Right lobe of liver (tissue), 6 donors: Measurements from ENCODE around the gene INSYN2B. TPM values are rescaled to one million over a fixed set of nuclear protein-coding genes. Genes with fewer than 3 reads are reported as not detected.

ENCODE experiments used
- ATAC-seq, 4 donors: fragments of 200-7000 bp; cut with Tn5 transposase; one replicate each; pipeline ENCODE4 v1.9.1; 2020; ENCODE audit warnings: mild to moderate bottlenecking in 4 of 4, moderate library complexity in 4 of 4
- DNase-seq, 3 donors: peaks; one replicate each; pipeline ENCODE4 v3.0.0-alpha.2; 2020
- H3K27ac ChIP-seq, 3 donors: fragments of 200-600 bp; one replicate each; pipeline ENCODE4 v1.8.0; 2022
- H3K27me3 ChIP-seq, 2 donors: fragments of 200-600 bp; one replicate each; pipeline ENCODE4 v1.8.0; 2022
- H3K36me3 ChIP-seq, 4 donors: fragments of 200-600 bp; sonication (generic) in 1 of 4; one replicate each; pipeline versions ENCODE4 v1.5.1 to v1.8.0; 2017 to 2022; ENCODE audit warnings: control low read depth in 1 of 4
- H3K4me1 ChIP-seq, 4 donors: fragments of 200-600 bp; sonication (generic) in 1 of 4; one replicate each; pipeline versions ENCODE4 v1.5.1 to v1.8.0; 2017 to 2022; ENCODE audit warnings: control low read depth in 1 of 4
- H3K4me3 ChIP-seq, 3 donors: fragments of 200-600 bp; one replicate each; pipeline ENCODE4 v1.8.0; 2022
- H3K9me3 ChIP-seq, 4 donors: fragments of 200-600 bp; sonication (generic) in 1 of 4; one replicate each; pipeline versions ENCODE4 v1.5.1 to v1.8.0; 2017 to 2022; ENCODE audit warnings: control low read depth in 1 of 4
- CTCF ChIP-seq, 4 donors: fragments of 200-600 bp in 3 of 4; fragments of 450-650 bp in 1 of 4; IDR thresholded peaks; one replicate each; pipeline versions ENCODE4 v1.5.1 to v1.8.0; 2016 to 2022; ENCODE audit warnings: antibody characterized with exemption in 4 of 4, mild to moderate bottlenecking in 2 of 4
- POLR2A ChIP-seq: fragments of 450-650 bp; IDR thresholded peaks from one replicate; pipeline ENCODE4 v1.6.1; 2017; ENCODE audit warnings: antibody characterized with exemption, mild to moderate bottlenecking
- WGBS: methylation state at CpG from one replicate; pipeline ENCODE4 v1.1.6; 2018; ENCODE audit warnings: low coverage, low lambda C conversion rate; ENCODE audit not compliant: insufficient coverage; ENCODE audit errors: missing lambda C conversion rate; 5-methylcytosine and 5-hydroxymethylcytosine counted together
- intact Hi-C, 2 donors: fragments of 100-400 bp; cut with DNase I; formaldehyde crosslinking; loops; one replicate each; pipeline versions ENCODE4 v1.11.2 to v1.14.1; 2022
- long read RNA-seq: library from polyadenylated mRNA; unstranded; transcript quantifications from one replicate; pipeline ENCODE4 v2.0.0, GENCODE V29; 2019
- total RNA-seq, 6 experiments: library from RNA; depleted of rRNA in 2 of 6; stranded (reverse); fragments of >200 nt in 2 of 6; fragmentation: NEBNext Ultra II Directional in 3 of 6; extraction: Animal tissue kit (Norgen Biotek cat#: 25700) in 3 of 6; gene quantifications; one replicate each; pipeline versions ENCODE4 v1.1.0 to v1.2.4, GENCODE V29; 2016 to 2023
- donor health status: DM: no; HTN: yes; CAD: no.
- donor health status: DM: no; HTN: no; CAD: no.
- donor health status: DM: no; HTN: no; CAD: no.
- donor health status: DM: no; HTN: yes; CAD: no.
- donor health status: DM: no; HTN: yes; CAD: no.

Gene INSYN2B
- under 1 TPM in 2 of 6 experiments, not detected in 4; 0.09 to 0.13 TPM for total RNA-seq
- long read RNA-seq, result 0 reads

DNA sequence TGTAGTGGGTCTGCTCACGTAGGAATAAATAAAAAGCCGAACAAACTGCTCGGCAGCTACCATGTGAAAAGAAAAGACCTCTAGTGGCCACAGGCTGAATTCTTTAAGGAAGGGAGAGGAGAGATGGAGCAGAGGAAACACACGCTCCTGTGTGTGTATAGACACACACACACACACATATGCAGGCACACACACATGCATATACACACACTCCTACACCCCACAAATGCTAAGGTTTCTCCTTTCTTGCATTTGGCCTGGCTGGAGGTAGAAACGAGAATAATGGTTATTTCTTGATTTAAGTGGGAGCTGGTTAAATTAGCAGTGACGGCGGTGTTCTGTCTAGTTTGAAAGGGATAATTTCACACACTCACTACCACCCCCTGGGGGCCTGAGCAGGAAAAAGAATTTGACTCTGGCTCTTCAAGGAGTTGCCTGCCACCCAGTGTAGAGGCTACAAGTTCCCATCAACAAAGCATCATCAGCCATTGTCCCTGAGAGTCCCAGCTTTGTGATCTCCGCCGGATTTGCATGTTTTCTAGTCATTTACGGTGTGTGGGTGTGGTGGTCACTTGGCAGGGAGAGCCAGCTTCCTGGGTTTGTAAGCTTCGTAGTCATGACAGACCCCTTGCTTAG, at the start of gene INSYN2B:
INSYN2B (minus strand) TSS at position 78 of the 636 bp plus-strand sequence. CDS start 96,597 bp downstream, outside the sequence.
- peak in 2 of 3 donors; percentile 41 to 49 for DNase-seq
- Histone ChIP-seq H3K36me3 (no peaks in the 10 kb centered on the region), H3K4me3 (no peak within 1 kb of the TSS), H3K27ac (no peak within 1 kb of the TSS), H3K27me3 (peaks cover 0 to 3% of the 10 kb centered on the region in 2 donors), H3K9me3 (no peaks in the 10 kb centered on the region), H3K4me1 (no peaks in the 10 kb centered on the region)
- whole genome bisulfite sequencing, result 8% methylated on average over 10 of the region's 11 CpGs
- intact Hi-C loops, result no loop called here
- TF ChIP-seq POLR2A, result no peak
- peak; percentile 37 to 52 (median 52) for TF ChIP-seq CTCF (IDR thresholded peaks at IDR 0.05)
- ATAC-seq, result peak; percentile 81 to 94 (median 86)

- ATAC-seq, result no peak
- H3K4me1 ChIP-seq, result no peaks in the 10 kb centered on the region
- H3K36me3 ChIP-seq, result no peaks in the 10 kb centered on the region
- intact Hi-C loops, result no loop called here
- 30% methylated on average over 2 of the region's 2 CpGs for WGBS
- H3K4me3 ChIP-seq, result no peak overlapping the region
- TF ChIP-seq CTCF (IDR thresholded peaks at IDR 0.05) (no peak), POLR2A (no peak)
- no peaks in the 10 kb centered on the region for H3K27me3 ChIP-seq
- DNase-seq, result no peak
- no peaks in the 10 kb centered on the region for H3K9me3 ChIP-seq
- H3K27ac ChIP-seq, result no peak overlapping the region
Measured at GRCh38 chr5:170028124-170028523, 47.8 kb upstream of the INSYN2B start.

DNA sequence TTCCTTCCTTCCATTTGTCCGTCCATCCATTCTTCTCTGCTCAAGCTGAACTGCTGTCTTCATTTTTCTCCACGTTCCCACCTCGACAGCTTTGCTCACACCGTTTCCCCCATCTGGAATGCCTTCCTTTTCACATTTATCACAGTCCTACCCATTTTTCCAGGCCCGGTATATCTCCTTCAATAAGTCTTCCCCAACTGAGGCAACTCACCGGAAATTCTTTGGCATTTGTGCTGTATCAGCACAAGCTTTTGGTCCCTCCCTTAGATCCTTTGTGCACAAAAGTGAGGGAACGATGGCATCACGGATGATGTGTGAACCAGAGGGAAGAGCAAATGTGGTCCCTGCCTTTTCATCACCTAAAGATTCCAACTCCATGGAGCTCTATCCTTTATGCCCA, 45.6 kb upstream of the INSYN2B start:
- intact Hi-C loops, result no loop called here
- TF ChIP-seq CTCF (IDR thresholded peaks at IDR 0.05) (no peak), POLR2A (no peak)
- 40% methylated on average over 7 of the region's 8 CpGs for WGBS

DNA sequence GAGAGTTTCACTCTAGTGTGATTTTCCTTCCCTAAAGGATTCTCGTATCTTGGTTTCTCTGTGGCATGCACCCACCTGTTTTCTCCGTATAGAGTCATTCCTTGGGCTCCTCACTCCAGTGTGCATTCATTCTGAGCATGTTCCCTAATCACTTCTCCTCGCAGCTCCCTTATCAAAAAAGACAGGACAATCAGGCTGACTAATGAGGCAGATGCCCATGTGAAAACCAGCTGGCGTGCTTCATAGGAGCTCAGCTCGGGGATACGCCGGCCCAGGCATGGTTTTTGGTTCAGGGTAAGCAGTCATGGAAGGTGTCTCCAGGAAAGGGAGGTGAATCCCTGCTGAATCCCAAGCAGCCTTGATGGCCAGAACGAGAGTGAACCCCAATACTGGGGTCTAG, 41.2 kb upstream of the INSYN2B start:
- WGBS, result 53% methylated on average over 7 of the region's 8 CpGs
- Histone ChIP-seq H3K9me3 (no peaks in the 10 kb centered on the region), H3K27ac (no peak overlapping the region), H3K4me1 (no peaks in the 10 kb centered on the region), H3K27me3 (no peaks in the 10 kb centered on the region), H3K4me3 (no peak overlapping the region), H3K36me3 (no peaks in the 10 kb centered on the region)
- ATAC-seq (no peak), DNase-seq (no peak)
- intact Hi-C loops, result no loop called here
- no peak for TF ChIP-seq POLR2A
- no peak for TF ChIP-seq CTCF (IDR thresholded peaks at IDR 0.05)

More for the DNA sequence above, 45.6 kb upstream of the INSYN2B start:
- Histone ChIP-seq H3K4me3 (no peak overlapping the region), H3K27ac (no peak overlapping the region), H3K27me3 (no peaks in the 10 kb centered on the region), H3K4me1 (no peaks in the 10 kb centered on the region), H3K9me3 (no peaks in the 10 kb centered on the region), H3K36me3 (no peaks in the 10 kb centered on the region)
- DNase-seq (no peak), ATAC-seq (no peak)
